K562 (cell line): ENCODE measurements around the gene ZFPM1. TPM values are rescaled to one million over a fixed set of nuclear protein-coding genes. Genes with fewer than 3 reads are reported as not detected.
A peak's percentile ranks its signal among the peaks of the same experiment; 100 is the strongest.

Experiments
- AFF1 ChIP-seq, 2 experiments: fragments of 450-650 bp; IDR thresholded peaks; 2 replicates each; pipeline ENCODE4 v1.6.1; 2018; ENCODE audit warnings: mild to moderate bottlenecking in 2 of 2, low read depth in 1 of 2; ENCODE audit not compliant: partially characterized antibody in 2 of 2
- ATF7 ChIP-seq: fragments of 450-650 bp; IDR thresholded peaks from 2 replicates; pipeline ENCODE4 v1.7.1; 2014; ENCODE audit warnings: mild to moderate bottlenecking, moderate library complexity
- BRCA1 ChIP-seq, 2 experiments: fragments of 450-650 bp in 1 of 2; sonication (generic) in 1 of 2; formaldehyde crosslinking in 1 of 2; IDR thresholded peaks; 2 replicates each; pipeline versions ENCODE4 v1.5.0 to v1.6.1; 2017 to 2020; ENCODE audit warnings: mild to moderate bottlenecking in 1 of 2, missing genetic modification reagents in 1 of 2
- CREB1 ChIP-seq, 2 experiments: sonication (generic) in 1 of 2; formaldehyde crosslinking in 1 of 2; IDR thresholded peaks; 2 replicates each; pipeline versions ENCODE4 v1.6.1 to v1.8.0; 2012 to 2022; ENCODE audit warnings: inconsistent platforms in 1 of 2, mild to moderate bottlenecking in 1 of 2, missing genetic modification reagents in 1 of 2, moderate library complexity in 1 of 2
- CSDE1 ChIP-seq, 2 experiments: fragments of 450-650 bp; IDR thresholded peaks; 2 replicates each; pipeline ENCODE4 v1.6.1; 2016; ENCODE audit warnings: mild to moderate bottlenecking in 1 of 2
- CTBP1 ChIP-seq: fragments of 450-650 bp; IDR thresholded peaks from 2 replicates; pipeline ENCODE4 v1.6.1; 2016; ENCODE audit warnings: borderline replicate concordance
- HMGN3 ChIP-seq: IDR thresholded peaks from 2 replicates; pipeline ENCODE4 v1.6.1; 2011; ENCODE audit warnings: borderline replicate concordance, low read depth, mild to moderate bottlenecking, mixed read lengths, low read length; ENCODE audit not compliant: insufficient read length; ENCODE audit errors: extremely low read depth
- KLF16 ChIP-seq: IDR thresholded peaks from 2 replicates; pipeline ENCODE4 v1.6.1; 2016; ENCODE audit warnings: antibody characterized with exemption
- MTA3 ChIP-seq: fragments of 450-650 bp; formaldehyde crosslinking; IDR thresholded peaks from 2 replicates; pipeline ENCODE4 v1.6.1; 2017; ENCODE audit warnings: mild to moderate bottlenecking, borderline replicate concordance
- NFE2 ChIP-seq: IDR thresholded peaks from 2 replicates; pipeline ENCODE4 v1.6.1; 2014; ENCODE audit warnings: antibody characterized with exemption, low read depth
- NFRKB ChIP-seq: fragments of 450-650 bp; IDR thresholded peaks from 2 replicates; pipeline ENCODE4 v1.6.1; 2016; ENCODE audit warnings: low read depth
- NONO ChIP-seq, 2 experiments: fragments of 200-400 bp in 1 of 2; fragments of 450-650 bp in 1 of 2; formaldehyde crosslinking in 1 of 2; IDR thresholded peaks; 2 replicates each; pipeline ENCODE4 v1.6.1; 2017; ENCODE audit warnings: low read depth in 2 of 2, mild to moderate bottlenecking in 2 of 2, moderate library complexity in 2 of 2, low read length in 1 of 2
- OTX1 ChIP-seq: fragments of 450-650 bp; formaldehyde crosslinking; IDR thresholded peaks from 2 replicates; pipeline ENCODE4 v1.4.0; 2022; ENCODE audit warnings: mild to moderate bottlenecking
- PTBP1 ChIP-seq: fragments of 200-400 bp; formaldehyde crosslinking; IDR thresholded peaks from 2 replicates; pipeline ENCODE4 v1.6.1; 2017; ENCODE audit warnings: low read depth, low read length
- SMC3 ChIP-seq: conservative IDR thresholded peaks from 2 replicates; pipeline ENCODE4 v1.6.1; 2011; ENCODE audit warnings: low read depth, low read length, improper control_type of control experiment; ENCODE audit not compliant: insufficient read depth
- STAG1 ChIP-seq: sonication (generic); formaldehyde crosslinking; IDR thresholded peaks from 2 replicates; pipeline ENCODE4 v1.5.0; 2020; ENCODE audit warnings: missing genetic modification reagents, borderline replicate concordance
- TAF1 ChIP-seq: IDR thresholded peaks from 2 replicates; pipeline ENCODE4 v1.6.1; 2011; ENCODE audit warnings: mild to moderate bottlenecking, low read length, moderate library complexity; ENCODE audit not compliant: insufficient read depth, control insufficient read depth, severe bottlenecking; ENCODE audit errors: extremely low read depth
- TCF15 ChIP-seq: fragments of 250-450 bp; sonication (Bioruptor Pico); IDR thresholded peaks from 2 replicates; pipeline ENCODE4 v1.8.0; 2022; ENCODE audit warnings: moderate library complexity, mild to moderate bottlenecking, inconsistent platforms
- TRIM28 ChIP-seq: fragments of 450-650 bp; IDR thresholded peaks from 2 replicates; pipeline ENCODE4 v1.6.1; 2017
- ZBED1 ChIP-seq: IDR thresholded peaks from 2 replicates; pipeline ENCODE4 v1.6.1; 2014
- ZBTB7A ChIP-seq: IDR thresholded peaks from 2 replicates; pipeline ENCODE4 v1.6.1; 2011; ENCODE audit warnings: low read depth, mild to moderate bottlenecking, low read length, moderate library complexity, borderline replicate concordance; ENCODE audit not compliant: control insufficient read depth
- ZC3H8 ChIP-seq: fragments of 450-650 bp; IDR thresholded peaks from 2 replicates; pipeline ENCODE4 v1.6.1; 2017
- ZNF124 ChIP-seq: sonication (generic); formaldehyde crosslinking; IDR thresholded peaks from 2 replicates; pipeline ENCODE4 v1.8.1; 2022; ENCODE audit warnings: missing genetic modification reagents
- ZNF140 ChIP-seq: fragments of 250-450 bp; sonication (Bioruptor Pico); IDR thresholded peaks from 2 replicates; pipeline ENCODE4 v1.8.0; 2021; ENCODE audit warnings: moderate library complexity, mild to moderate bottlenecking, inconsistent platforms
- ZNF184 ChIP-seq: sonication (generic); formaldehyde crosslinking; IDR thresholded peaks from 2 replicates; pipeline ENCODE4 v1.5.0; 2020; ENCODE audit warnings: missing genetic modification reagents
- ZNF586 ChIP-seq: fragments of 450-650 bp; formaldehyde crosslinking; conservative IDR thresholded peaks from 2 replicates; pipeline ENCODE4 v1.4.0; 2020; ENCODE audit warnings: mild to moderate bottlenecking, moderate library complexity
- ZNF695 ChIP-seq: fragments of 450-650 bp; formaldehyde crosslinking; IDR thresholded peaks from 2 replicates; pipeline ENCODE4 v1.4.0; 2020; ENCODE audit warnings: mild to moderate bottlenecking, moderate library complexity
- polyA plus RNA-seq, 8 experiments: library from polyadenylated mRNA; depleted of rRNA in 4 of 8; stranded (reverse) in 5 of 8; unstranded in 3 of 8; fragments of >200 nt; fragmentation: Nextera tagmentation in 2 of 8; fragmentation: Illumina TruSeq in 1 of 8; extraction: Ambion mirVana in 2 of 8; extraction: Trizol in 1 of 8; gene quantifications; 2 replicates each; pipeline versions ENCODE4 v1.2.1 to v1.2.3, GENCODE V29; 2011 to 2014; ENCODE audit warnings: inconsistent platforms in 1 of 8, missing spikeins in 1 of 8
- total RNA-seq, 7 experiments: library from RNA; depleted of rRNA in 6 of 7; stranded (reverse); fragments of >200 nt in 6 of 7; fragmentation: Illumina TruSeq in 2 of 7; extraction: Trizol in 2 of 7; gene quantifications; 2 replicates each; pipeline versions ENCODE4 v1.2.1 to v1.2.3, GENCODE V29; 2011 to 2021; ENCODE audit warnings: low replicate concordance in 1 of 7

The ZFPM1 gene
- total and polyA plus RNA-seq, 9 of the 15 experiments (the other 6 are each of a cell fraction or from before 2014, with no cell fraction given), result 0.03 to 35.9 (median 1.4) TPM

GRCh38 chr16:88437367-88437964, 15.6 kb upstream of the ZFPM1 start (continued):
- TF ChIP-seq BRCA1 (IDR thresholded peaks at IDR 0.05) (no peak), BRCA1 (CRISPR knock-in tag; IDR thresholded peaks at IDR 0.05) (no peak), AFF1 (IDR thresholded peaks at IDR 0.05; ENCODE audit: low read depth in 1 of 2, partially characterized antibody in 2 of 2) (no peak), KLF16 (0 out of 2 replicates have a peak, but pooled peaks have one; percentile 14), CREB1 (IDR thresholded peaks at IDR 0.05) (0 out of 2 replicates have a peak, but pooled peaks have one; percentile 14), CREB1 (CRISPR knock-in tag; IDR thresholded peaks at IDR 0.05) (peak; percentile 25; the same call in 1 of the 2 replicates), ZBTB7A (peak; percentile 58; the same call in 1 of the 2 replicates), TCF15 (no peak), ZNF124 (CRISPR knock-in tag) (no peak), TRIM28 (no peak), ZNF586 (CRISPR knock-in tag) (no peak), HMGN3 (peak; percentile 15), CSDE1 (IDR thresholded peaks at IDR 0.05) (no peak), TAF1 (no peak), ZNF184 (CRISPR knock-in tag) (no peak), NONO (IDR thresholded peaks at IDR 0.05; ENCODE audit: low read depth in 2 of 2, low read length in 1 of 2) (0 out of 4 replicates have a peak, but pooled peaks of 1 of the 2 experiments have one; percentile 32), ZNF140 (CRISPR knock-in tag) (no peak), PTBP1 (no peak), OTX1 (CRISPR knock-in tag) (no peak), CTBP1 (peak; percentile 49; the same call in 1 of the 2 replicates), SMC3 (peak; percentile 76), STAG1 (peak; percentile 96; the same call in 1 of the 2 replicates), MTA3 (0 out of 2 replicates have a peak, but pooled peaks have one; percentile 62), ATF7 (0 out of 2 replicates have a peak, but pooled peaks have one; percentile 21), NFE2 (no peak), ZBED1 (no peak), ZNF695 (CRISPR knock-in tag) (no peak), ZC3H8 (no peak), NFRKB (no peak)
